Mesendoderm (in vitro differentiated cells): ENCODE results near the gene ANKRD62.
A peak's percentile ranks its signal among the peaks of the same experiment; 100 is the strongest.
"Not testable (repeated sequence)": the region's sequence is repeated elsewhere in the genome, so short reads cannot be mapped to it uniquely, and the experiment has no call there.

Experiments
- DNase-seq: peaks from one replicate; pipeline ENCODE4 v3.0.0; 2013
- H2AK5ac ChIP-seq: 2 replicates; pipeline ENCODE4 v1.6.1; 2013; ENCODE audit warnings: low read length, inconsistent platforms
- H2BK120ac ChIP-seq: 2 replicates; pipeline ENCODE4 v1.6.1; 2013; ENCODE audit warnings: low read depth, mild to moderate bottlenecking, low read length, moderate library complexity, mixed read lengths
- H2BK15ac ChIP-seq: replicated peaks from 2 replicates; pipeline ENCODE4 v1.6.1; 2013; ENCODE audit warnings: low read depth, mild to moderate bottlenecking, moderate library complexity
- H2BK5ac ChIP-seq: 2 replicates; pipeline ENCODE4 v1.6.1; 2013; ENCODE audit warnings: low read length, inconsistent platforms
- H3K18ac ChIP-seq: 2 replicates; pipeline ENCODE4 v1.6.1; 2013; ENCODE audit warnings: mild to moderate bottlenecking, low read length, mixed read lengths
- H3K23ac ChIP-seq: one replicate; pipeline ENCODE4 v1.6.1; 2013; ENCODE audit warnings: low read length
- H3K27ac ChIP-seq: 2 replicates; pipeline ENCODE4 v1.5.1; 2013; ENCODE audit warnings: low read depth, mild to moderate bottlenecking, inconsistent platforms, low read length, moderate library complexity
- H3K27me3 ChIP-seq: 2 replicates; pipeline ENCODE4 v1.6.1; 2013; ENCODE audit warnings: low read length, control low read depth, mild to moderate bottlenecking, inconsistent platforms; ENCODE audit not compliant: insufficient read depth, poor library complexity
- H3K36me3 ChIP-seq: 2 replicates; pipeline ENCODE4 v1.6.1; 2013; ENCODE audit warnings: low read length, inconsistent platforms; ENCODE audit not compliant: control insufficient read depth, insufficient read depth
- H3K4ac ChIP-seq: one replicate; pipeline ENCODE4 v1.6.1; 2013; ENCODE audit warnings: low read depth, mild to moderate bottlenecking, low read length, moderate library complexity
- H3K4me1 ChIP-seq: 2 replicates; pipeline ENCODE4 v1.6.1; 2013; ENCODE audit warnings: low read depth, low read length, inconsistent platforms; ENCODE audit not compliant: control insufficient read depth
- H3K4me2 ChIP-seq: 2 replicates; pipeline ENCODE4 v1.6.1; 2013; ENCODE audit warnings: low read length
- H3K4me3 ChIP-seq: 2 replicates; pipeline ENCODE4 v1.5.1; 2013; ENCODE audit warnings: mild to moderate bottlenecking, low read length
- H3K56ac ChIP-seq: one replicate; pipeline ENCODE4 v1.6.1; 2013; ENCODE audit warnings: low read length
- H3K79me1 ChIP-seq: 2 replicates; pipeline ENCODE4 v1.6.1; 2013; ENCODE audit warnings: low read length, inconsistent platforms
- H3K79me2 ChIP-seq: 2 replicates; pipeline ENCODE4 v1.6.1; 2013; ENCODE audit warnings: mild to moderate bottlenecking, low read length; ENCODE audit not compliant: control insufficient read depth, insufficient read depth
- H3K9ac ChIP-seq: 2 replicates; pipeline ENCODE4 v1.6.1; 2013; ENCODE audit warnings: low read length, inconsistent platforms
- H4K5ac ChIP-seq: one replicate; pipeline ENCODE4 v1.6.1; 2013; ENCODE audit warnings: low read length
- H4K8ac ChIP-seq: one replicate; pipeline ENCODE4 v1.6.1; 2013; ENCODE audit warnings: low read depth, mild to moderate bottlenecking, control low read depth, low read length, moderate library complexity
- WGBS: extraction: QIAGEN DNeasy Blood & Tissue Kit; methylation state at CpG from one replicate; pipeline ENCODE4 v1.1.7; 2013; ENCODE audit warnings: low lambda C conversion rate, missing lambda C conversion rate; ENCODE audit not compliant: insufficient coverage; ENCODE audit errors: extremely low coverage; 5-methylcytosine and 5-hydroxymethylcytosine counted together

The ANKRD62 gene

DNA sequence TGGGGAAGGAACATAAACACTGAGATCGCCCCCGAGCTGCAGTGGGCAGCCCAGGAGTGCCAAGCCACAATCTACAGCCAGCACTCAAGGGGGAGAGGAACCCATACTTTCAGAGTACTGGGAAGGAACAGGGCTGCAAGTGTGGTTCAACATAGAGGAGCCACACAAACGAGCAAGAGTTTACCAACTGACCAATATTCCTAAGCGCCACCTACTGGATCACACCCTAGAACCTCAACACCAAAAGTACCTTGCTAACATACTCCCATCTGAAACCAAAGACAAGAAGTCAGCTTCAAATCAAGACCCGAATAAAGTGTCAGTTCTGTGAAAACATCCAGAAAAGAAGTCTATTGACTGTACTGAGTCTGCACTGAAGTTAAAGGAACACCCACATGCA, 55.8 kb downstream of the ANKRD62 start:
- not testable (repeated sequence) for H2BK15ac ChIP-seq, H3K79me1 ChIP-seq, H3K4ac ChIP-seq, H3K4me3 ChIP-seq, H3K4me2 ChIP-seq, H3K18ac ChIP-seq, H4K8ac ChIP-seq, H2BK5ac ChIP-seq, H3K27ac ChIP-seq, H3K4me1 ChIP-seq, H3K36me3 ChIP-seq, H2AK5ac ChIP-seq, H3K23ac ChIP-seq, H4K5ac ChIP-seq, H3K9ac ChIP-seq, DNase-seq, H3K79me2 ChIP-seq, H3K27me3 ChIP-seq, H2BK120ac ChIP-seq, H3K56ac ChIP-seq
- WGBS, result no CpG with 5 or more reads among the region's 5 CpGs

DNA sequence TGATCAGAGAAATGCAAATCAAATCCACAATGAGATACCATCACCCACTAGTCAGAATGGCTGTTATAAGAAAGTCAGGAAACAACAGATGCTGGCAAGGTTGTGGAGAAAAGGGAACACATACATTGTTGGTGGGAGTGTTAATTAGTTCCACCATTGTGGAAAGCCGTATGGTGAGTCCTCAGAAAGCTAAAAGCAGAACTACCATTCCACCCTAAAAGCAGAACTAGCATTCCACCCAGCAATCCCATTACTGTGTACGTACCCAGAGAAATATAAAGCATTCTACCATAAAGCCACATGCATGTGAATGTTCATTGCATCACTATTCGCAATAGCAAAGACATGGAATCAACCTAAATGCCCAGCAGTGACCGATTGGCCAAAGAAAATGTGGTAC, 60.7 kb downstream of the ANKRD62 start:
- no peak overlapping the region for H2BK5ac ChIP-seq
- no peaks in the 10 kb centered on the region for H3K4me1 ChIP-seq
- no peak overlapping the region for H2BK120ac ChIP-seq
- H3K4ac ChIP-seq, result no peak overlapping the region
- no peak for DNase-seq
- H3K36me3 ChIP-seq, result no peaks in the 10 kb centered on the region
- no peaks in the 10 kb centered on the region for H3K79me2 ChIP-seq
- no peak overlapping the region for H3K56ac ChIP-seq
- no peak overlapping the region for H3K9ac ChIP-seq
- H3K4me3 ChIP-seq, result no peak overlapping the region
- H3K27ac ChIP-seq, result no peak overlapping the region
- no peaks in the 10 kb centered on the region for H3K79me1 ChIP-seq
- no peaks in the 10 kb centered on the region for H3K27me3 ChIP-seq
- H3K23ac ChIP-seq, result no peak overlapping the region
- H4K5ac ChIP-seq, result no peak overlapping the region
- H2AK5ac ChIP-seq, result no peak overlapping the region
- no peak overlapping the region for H3K4me2 ChIP-seq
- no peak overlapping the region for H4K8ac ChIP-seq
- no peak overlapping the region for H3K18ac ChIP-seq
- WGBS, result no CpG with 5 or more reads among the region's 4 CpGs
- H2BK15ac ChIP-seq, result no peak overlapping the region

DNA sequence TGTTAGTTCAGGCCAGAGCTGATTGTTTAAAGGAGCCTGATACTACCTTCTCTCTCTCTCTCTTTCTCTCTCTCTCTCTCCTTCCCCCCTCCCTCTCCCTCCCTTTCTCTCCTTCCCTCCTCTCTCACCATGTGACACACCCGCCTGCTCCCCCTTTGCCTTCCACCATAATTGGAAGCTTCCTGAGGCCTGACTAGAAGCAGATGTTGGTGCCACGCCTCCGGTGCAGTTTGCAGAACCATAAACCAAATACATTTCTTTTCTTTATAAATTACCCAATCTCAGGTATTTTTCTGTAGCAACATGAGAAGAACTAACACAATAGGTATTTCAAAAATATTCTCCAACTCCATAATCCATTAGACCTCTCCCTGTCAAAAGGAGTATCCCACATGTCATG, 62.4 kb downstream of the ANKRD62 start:
- Histone ChIP-seq H3K27ac (no peak overlapping the region), H3K36me3 (no peaks in the 10 kb centered on the region), H3K79me1 (no peaks in the 10 kb centered on the region), H3K27me3 (no peaks in the 10 kb centered on the region), H3K56ac (no peak overlapping the region), H3K4me2 (no peak overlapping the region), H2BK5ac (no peak overlapping the region), H2AK5ac (no peak overlapping the region), H3K23ac (no peak overlapping the region), H3K9ac (no peak overlapping the region), H3K79me2 (no peaks in the 10 kb centered on the region), H4K5ac (no peak overlapping the region), H2BK15ac (no peak overlapping the region), H3K4me1 (no peaks in the 10 kb centered on the region), H2BK120ac (no peak overlapping the region), H3K4me3 (no peak overlapping the region), H3K4ac (no peak overlapping the region), H3K18ac (no peak overlapping the region), H4K8ac (no peak overlapping the region)
- peak; percentile 1 for DNase-seq
- WGBS, result no CpG with 5 or more reads among the region's 3 CpGs

- Histone ChIP-seq H2BK15ac (no peak overlapping the region), H2BK5ac (no peak overlapping the region), H3K4ac (no peak overlapping the region), H2BK120ac (no peak overlapping the region), H3K9ac (no peak overlapping the region), H3K4me2 (no peak overlapping the region), H3K23ac (no peak overlapping the region), H3K18ac (no peak overlapping the region), H3K79me2 (no peaks in the 10 kb centered on the region), H3K27ac (no peak overlapping the region), H3K27me3 (no peaks in the 10 kb centered on the region), H4K5ac (no peak overlapping the region), H3K4me1 (no peaks in the 10 kb centered on the region), H3K79me1 (no peaks in the 10 kb centered on the region), H4K8ac (no peak overlapping the region), H2AK5ac (no peak overlapping the region), H3K56ac (no peak overlapping the region), H3K4me3 (no peak overlapping the region), H3K36me3 (no peaks in the 10 kb centered on the region)
- no CpG with 5 or more reads among the region's 1 CpG for WGBS
- DNase-seq, result no peak
These were observed 65.8 kb downstream of the ANKRD62 start for GRCh38 chr18:12159446-12159845.

GRCh38 chr18:12162786-12163185, 69.1 kb downstream of the ANKRD62 start:
- H3K79me1 ChIP-seq, result no peaks in the 10 kb centered on the region
- H4K8ac ChIP-seq, result no peak overlapping the region
- H3K27me3 ChIP-seq, result no peaks in the 10 kb centered on the region
- no peak overlapping the region for H3K18ac ChIP-seq
- no peak overlapping the region for H3K23ac ChIP-seq
- no peak overlapping the region for H3K27ac ChIP-seq
- no peaks in the 10 kb centered on the region for H3K36me3 ChIP-seq
- H2BK120ac ChIP-seq, result no peak overlapping the region
- no peak overlapping the region for H4K5ac ChIP-seq
- no peak overlapping the region for H2BK15ac ChIP-seq
- H3K4me1 ChIP-seq, result no peaks in the 10 kb centered on the region
- H3K9ac ChIP-seq, result no peak overlapping the region
- H3K4me2 ChIP-seq, result no peak overlapping the region
- no peak overlapping the region for H3K56ac ChIP-seq
- no peak overlapping the region for H2BK5ac ChIP-seq
- DNase-seq, result no peak
- no peak overlapping the region for H2AK5ac ChIP-seq
- no peaks in the 10 kb centered on the region for H3K79me2 ChIP-seq
- no peak overlapping the region for H3K4me3 ChIP-seq
- H3K4ac ChIP-seq, result no peak overlapping the region

- no peak overlapping the region for H4K5ac ChIP-seq
- H3K4me2 ChIP-seq, result no peak overlapping the region
- H3K9ac ChIP-seq, result no peak overlapping the region
- H2BK15ac ChIP-seq, result no peak overlapping the region
- H3K27ac ChIP-seq, result no peak overlapping the region
- H3K23ac ChIP-seq, result no peak overlapping the region
- H3K4me1 ChIP-seq, result no peaks in the 10 kb centered on the region
- no peaks in the 10 kb centered on the region for H3K36me3 ChIP-seq
- no peak overlapping the region for H3K4me3 ChIP-seq
- H4K8ac ChIP-seq, result no peak overlapping the region
- H3K4ac ChIP-seq, result no peak overlapping the region
- no peak for DNase-seq
- H3K27me3 ChIP-seq, result no peaks in the 10 kb centered on the region
- no peak overlapping the region for H3K56ac ChIP-seq
- H2BK120ac ChIP-seq, result no peak overlapping the region
- WGBS, result no CpG with 5 or more reads among the region's 2 CpGs
- H2BK5ac ChIP-seq, result no peak overlapping the region
- no peak overlapping the region for H2AK5ac ChIP-seq
- H3K79me1 ChIP-seq, result no peaks in the 10 kb centered on the region
- H3K79me2 ChIP-seq, result no peaks in the 10 kb centered on the region
- H3K18ac ChIP-seq, result no peak overlapping the region
These were observed 71.6 kb downstream of the ANKRD62 start for GRCh38 chr18:12165038-12165768.
